ENCODE results near the gene ACOT9. TPM values are rescaled to one million over a fixed set of nuclear protein-coding genes. Genes with fewer than 3 reads are reported as not detected.

Gene ACOT9
- total RNA-seq, 1 experiment from 2014 or later = 33.6 TPM

DNA sequence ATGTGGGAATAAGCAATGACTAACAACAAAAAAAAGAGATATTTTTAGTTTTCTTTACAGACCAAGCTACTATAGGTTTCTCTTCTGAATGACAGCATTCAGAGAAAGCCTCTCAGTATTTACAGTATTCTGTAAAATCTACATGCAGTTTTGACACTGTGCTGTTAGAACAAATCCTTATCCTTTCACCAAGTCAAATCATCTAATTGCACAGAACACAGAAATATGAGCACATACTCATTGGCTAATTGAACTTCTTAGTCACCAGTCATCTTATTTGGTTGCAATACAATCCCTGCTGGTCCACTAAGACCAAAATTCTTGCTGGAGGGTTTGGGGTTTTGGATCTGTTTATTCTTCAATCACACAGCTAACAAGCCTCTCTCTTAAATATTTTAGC is 5.7 kb downstream of the ACOT9 start:
- no peak for TF ChIP-seq EZH2 (IDR thresholded peaks at IDR 0.05; ENCODE audit: borderline replicate concordance, low read depth, low read length, poor library complexity, severe bottlenecking)
- TF ChIP-seq CTCF (conservative IDR thresholded peaks at IDR 0.05; ENCODE audit: low read depth, low read length) = no peak
- Histone ChIP-seq H3K27me3 (replicated peaks; ENCODE audit: insufficient read depth, low read depth, low read length, poor library complexity) (no peaks in the 10 kb centered on the region), H3K4me1 (ENCODE audit: insufficient read depth, low read length, poor library complexity, severe bottlenecking) (peaks cover 6% of the 10 kb centered on the region), H3K27ac (ENCODE audit: low read depth, low read length, poor library complexity, severe bottlenecking) (no peak overlapping the region), H3K36me3 (ENCODE audit: insufficient read depth, low read length, poor library complexity, severe bottlenecking) (no peaks in the 10 kb centered on the region), H3K4me3 (ENCODE audit: low read depth, low read length, poor library complexity, severe bottlenecking) (no peak overlapping the region), H3K9me3 (ENCODE audit: low read depth, low read length, poor library complexity, severe bottlenecking) (no peaks in the 10 kb centered on the region)
- ChIA-PET POLR2A (ENCODE audit: low non-redundant PET) (no interaction called here), CTCF (no interaction called here)
- BruUV-seq (replicated peaks) = no TSS peak
- intact Hi-C loops (cut with micrococcal nuclease; ENCODE audit: unreplicated experiment) = no loop called here
- no peak for DNase-seq (ENCODE audit: low spot score)

DNA sequence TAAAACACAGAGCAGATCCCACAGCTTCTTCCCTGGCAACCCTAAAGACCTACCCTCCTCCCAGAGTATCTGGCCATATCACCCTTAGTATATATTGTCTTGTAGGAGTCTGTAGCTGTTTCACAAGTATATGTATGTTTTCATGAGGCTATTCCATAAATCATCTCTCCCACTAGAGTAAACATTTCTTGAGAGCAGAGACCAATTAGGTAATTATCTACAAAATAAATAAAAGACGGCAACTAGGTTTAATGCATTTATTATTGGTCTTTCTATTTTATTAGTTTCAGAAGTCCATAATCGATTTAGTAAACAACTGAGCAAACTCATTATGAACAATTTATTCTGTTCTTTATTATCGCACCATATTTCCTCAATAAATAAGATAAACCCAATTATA is 7.0 kb downstream of the ACOT9 start:
- Histone ChIP-seq H3K36me3 (ENCODE audit: insufficient read depth, low read length, poor library complexity, severe bottlenecking) (no peaks in the 10 kb centered on the region), H3K4me1 (ENCODE audit: insufficient read depth, low read length, poor library complexity, severe bottlenecking) (no peaks in the 10 kb centered on the region), H3K27me3 (replicated peaks; ENCODE audit: insufficient read depth, low read depth, low read length, poor library complexity) (no peaks in the 10 kb centered on the region), H3K4me3 (ENCODE audit: low read depth, low read length, poor library complexity, severe bottlenecking) (no peak overlapping the region), H3K9me3 (ENCODE audit: low read depth, low read length, poor library complexity, severe bottlenecking) (no peaks in the 10 kb centered on the region), H3K27ac (ENCODE audit: low read depth, low read length, poor library complexity, severe bottlenecking) (no peak overlapping the region)
- CTCF ChIA-PET = no interaction called here
- DNase-seq (ENCODE audit: low spot score) = no peak
- POLR2A ChIA-PET (ENCODE audit: low non-redundant PET) = no interaction called here
- intact Hi-C loops (cut with micrococcal nuclease; ENCODE audit: unreplicated experiment) = no loop called here
- TF ChIP-seq CTCF (conservative IDR thresholded peaks at IDR 0.05; ENCODE audit: low read depth, low read length) = no peak
- TF ChIP-seq EZH2 (IDR thresholded peaks at IDR 0.05; ENCODE audit: borderline replicate concordance, low read depth, low read length, poor library complexity, severe bottlenecking) = no peak
- BruUV-seq (replicated peaks) = no TSS peak

- H3K4me3 ChIP-seq (ENCODE audit: low read depth, low read length, poor library complexity, severe bottlenecking) = no peak overlapping the region
- ChIA-PET CTCF (interaction anchor here (0.6 kb wide), 1 partner anchor 44 kb away, joined by 3 read pairs; no protein-coding TSS in a partner anchor), POLR2A (ENCODE audit: low non-redundant PET) (no interaction called here)
- no peak overlapping the region for H3K27ac ChIP-seq (ENCODE audit: low read depth, low read length, poor library complexity, severe bottlenecking)
- DNase-seq (ENCODE audit: low spot score) = no peak
- intact Hi-C loops (cut with micrococcal nuclease; ENCODE audit: unreplicated experiment) = no loop called here
- no peaks in the 10 kb centered on the region for H3K4me1 ChIP-seq (ENCODE audit: insufficient read depth, low read length, poor library complexity, severe bottlenecking)
- H3K36me3 ChIP-seq (ENCODE audit: insufficient read depth, low read length, poor library complexity, severe bottlenecking) = peaks cover 3% of the 10 kb centered on the region
- no peaks in the 10 kb centered on the region for H3K9me3 ChIP-seq (ENCODE audit: low read depth, low read length, poor library complexity, severe bottlenecking)
- no peak for TF ChIP-seq EZH2 (IDR thresholded peaks at IDR 0.05; ENCODE audit: borderline replicate concordance, low read depth, low read length, poor library complexity, severe bottlenecking)
- no peak for TF ChIP-seq CTCF (conservative IDR thresholded peaks at IDR 0.05; ENCODE audit: low read depth, low read length)
- H3K27me3 ChIP-seq (replicated peaks; ENCODE audit: insufficient read depth, low read depth, low read length, poor library complexity) = no peaks in the 10 kb centered on the region
- BruUV-seq (replicated peaks) = no TSS peak
Observed at GRCh38 chrX:23732704-23733103, 10.4 kb downstream of the ACOT9 start.
